ENCODE measurements around the gene LRRC70.

DNA sequence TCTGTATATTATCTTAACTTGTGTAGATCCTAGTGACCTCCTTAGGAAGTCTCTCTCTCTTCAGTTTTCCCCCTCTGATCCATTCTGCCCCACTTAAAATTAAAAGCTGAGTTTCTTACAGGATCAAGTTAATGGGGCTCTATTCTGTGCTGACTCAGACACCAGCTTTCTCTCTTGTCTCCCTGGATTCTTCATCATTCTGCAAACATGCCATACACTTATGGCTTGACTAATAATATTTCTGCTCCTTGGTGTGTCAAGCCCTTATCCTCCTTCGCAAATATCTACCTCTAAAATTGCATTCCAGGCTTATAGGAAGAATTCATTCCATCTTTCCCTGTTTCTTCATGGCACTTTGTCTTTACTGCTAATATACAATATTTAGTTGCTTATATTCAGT is 18.1 kb downstream of the LRRC70 start:
- TF ChIP-seq POLR2AphosphoS5 (IDR thresholded peaks at IDR 0.05; ENCODE audit: low read depth) = no peak
- TF ChIP-seq, protein P1, sequence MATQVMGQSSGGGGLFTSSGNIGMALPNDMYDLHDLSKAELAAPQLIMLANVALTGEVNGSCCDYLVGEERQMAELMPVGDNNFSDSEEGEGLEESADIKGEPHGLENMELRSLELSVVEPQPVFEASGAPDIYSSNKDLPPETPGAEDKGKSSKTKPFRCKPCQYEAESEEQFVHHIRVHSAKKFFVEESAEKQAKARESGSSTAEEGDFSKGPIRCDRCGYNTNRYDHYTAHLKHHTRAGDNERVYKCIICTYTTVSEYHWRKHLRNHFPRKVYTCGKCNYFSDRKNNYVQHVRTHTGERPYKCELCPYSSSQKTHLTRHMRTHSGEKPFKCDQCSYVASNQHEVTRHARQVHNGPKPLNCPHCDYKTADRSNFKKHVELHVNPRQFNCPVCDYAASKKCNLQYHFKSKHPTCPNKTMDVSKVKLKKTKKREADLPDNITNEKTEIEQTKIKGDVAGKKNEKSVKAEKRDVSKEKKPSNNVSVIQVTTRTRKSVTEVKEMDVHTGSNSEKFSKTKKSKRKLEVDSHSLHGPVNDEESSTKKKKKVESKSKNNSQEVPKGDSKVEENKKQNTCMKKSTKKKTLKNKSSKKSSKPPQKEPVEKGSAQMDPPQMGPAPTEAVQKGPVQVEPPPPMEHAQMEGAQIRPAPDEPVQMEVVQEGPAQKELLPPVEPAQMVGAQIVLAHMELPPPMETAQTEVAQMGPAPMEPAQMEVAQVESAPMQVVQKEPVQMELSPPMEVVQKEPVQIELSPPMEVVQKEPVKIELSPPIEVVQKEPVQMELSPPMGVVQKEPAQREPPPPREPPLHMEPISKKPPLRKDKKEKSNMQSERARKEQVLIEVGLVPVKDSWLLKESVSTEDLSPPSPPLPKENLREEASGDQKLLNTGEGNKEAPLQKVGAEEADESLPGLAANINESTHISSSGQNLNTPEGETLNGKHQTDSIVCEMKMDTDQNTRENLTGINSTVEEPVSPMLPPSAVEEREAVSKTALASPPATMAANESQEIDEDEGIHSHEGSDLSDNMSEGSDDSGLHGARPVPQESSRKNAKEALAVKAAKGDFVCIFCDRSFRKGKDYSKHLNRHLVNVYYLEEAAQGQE (IDR thresholded peaks at IDR 0.05; ENCODE audit: insufficient replicate concordance, low read depth) = no peak
- TF ChIP-seq, protein P2, sequence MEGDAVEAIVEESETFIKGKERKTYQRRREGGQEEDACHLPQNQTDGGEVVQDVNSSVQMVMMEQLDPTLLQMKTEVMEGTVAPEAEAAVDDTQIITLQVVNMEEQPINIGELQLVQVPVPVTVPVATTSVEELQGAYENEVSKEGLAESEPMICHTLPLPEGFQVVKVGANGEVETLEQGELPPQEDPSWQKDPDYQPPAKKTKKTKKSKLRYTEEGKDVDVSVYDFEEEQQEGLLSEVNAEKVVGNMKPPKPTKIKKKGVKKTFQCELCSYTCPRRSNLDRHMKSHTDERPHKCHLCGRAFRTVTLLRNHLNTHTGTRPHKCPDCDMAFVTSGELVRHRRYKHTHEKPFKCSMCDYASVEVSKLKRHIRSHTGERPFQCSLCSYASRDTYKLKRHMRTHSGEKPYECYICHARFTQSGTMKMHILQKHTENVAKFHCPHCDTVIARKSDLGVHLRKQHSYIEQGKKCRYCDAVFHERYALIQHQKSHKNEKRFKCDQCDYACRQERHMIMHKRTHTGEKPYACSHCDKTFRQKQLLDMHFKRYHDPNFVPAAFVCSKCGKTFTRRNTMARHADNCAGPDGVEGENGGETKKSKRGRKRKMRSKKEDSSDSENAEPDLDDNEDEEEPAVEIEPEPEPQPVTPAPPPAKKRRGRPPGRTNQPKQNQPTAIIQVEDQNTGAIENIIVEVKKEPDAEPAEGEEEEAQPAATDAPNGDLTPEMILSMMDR (IDR thresholded peaks at IDR 0.05; ENCODE audit: insufficient read depth, low read length) = no peak
- TF ChIP-seq GABPA (IDR thresholded peaks at IDR 0.05; ENCODE audit: low read depth) = no peak
